Mucosa of descending colon (tissue), 3 donors: ENCODE data around the gene AP2A1. TPM values are rescaled to one million over a fixed set of nuclear protein-coding genes. Genes with fewer than 3 reads are reported as not detected.
"Not testable (repeated sequence)": the region's sequence is repeated elsewhere in the genome, so short reads cannot be mapped to it uniquely, and the experiment has no call there.

Experiments used
- ATAC-seq: fragments of 200-7000 bp; cut with Tn5 transposase; one replicate; pipeline ENCODE4 v1.9.1; 2020; ENCODE audit warnings: mild to moderate bottlenecking, moderate library complexity
- DNase-seq, 3 donors: peaks; one replicate each; pipeline ENCODE4 v3.0.0-alpha.2; 2020
- H3K36me3 ChIP-seq: fragments of 200-600 bp; one replicate; pipeline ENCODE4 v1.8.0; 2021; ENCODE audit warnings: low read depth, mild to moderate bottlenecking
- H3K4me1 ChIP-seq: fragments of 200-600 bp; one replicate; pipeline ENCODE4 v1.8.0; 2021; ENCODE audit warnings: low read depth, mild to moderate bottlenecking
- H3K4me3 ChIP-seq: fragments of 200-600 bp; one replicate; pipeline ENCODE4 v1.8.0; 2021; ENCODE audit warnings: mild to moderate bottlenecking
- H3K9me3 ChIP-seq: fragments of 200-600 bp; one replicate; pipeline ENCODE4 v1.8.0; 2021; ENCODE audit warnings: mild to moderate bottlenecking
- intact Hi-C, 2 donors: fragments of 100-400 bp; cut with DNase I in 1 of 2; cut with micrococcal nuclease in 1 of 2; formaldehyde crosslinking; loops; one replicate each; pipeline versions ENCODE4 v1.11.0 to v1.11.1; 2022; cut with DNase I, micrococcal nuclease
- total RNA-seq, 3 donors: library from RNA; stranded (reverse); fragmentation: NEBNext Ultra II Directional in 2 of 3; extraction: Animal tissue kit (Norgen Biotek cat#: 25700) in 2 of 3; gene quantifications; one replicate each; pipeline versions ENCODE4 v1.2.1 to v1.2.4, GENCODE V29; 2021 to 2023
- TF ChIP-seq, protein P1 (sequence below): fragments of 200-600 bp; IDR thresholded peaks from one replicate; pipeline ENCODE4 v1.8.0; 2022; ENCODE audit warnings: antibody characterized with exemption, mild to moderate bottlenecking
- donor health status: DM: no; HTN: no; CAD: no; lungs with moderate emphysema.
- donor health status: DM: no; HTN: no; CAD: no.
- donor health status: DM: no; HTN: yes; CAD: no.

AP2A1 gene
- total RNA-seq, 3 donors from 2014 or later = 73.6 to 84.8 (median 82.5) TPM

DNA sequence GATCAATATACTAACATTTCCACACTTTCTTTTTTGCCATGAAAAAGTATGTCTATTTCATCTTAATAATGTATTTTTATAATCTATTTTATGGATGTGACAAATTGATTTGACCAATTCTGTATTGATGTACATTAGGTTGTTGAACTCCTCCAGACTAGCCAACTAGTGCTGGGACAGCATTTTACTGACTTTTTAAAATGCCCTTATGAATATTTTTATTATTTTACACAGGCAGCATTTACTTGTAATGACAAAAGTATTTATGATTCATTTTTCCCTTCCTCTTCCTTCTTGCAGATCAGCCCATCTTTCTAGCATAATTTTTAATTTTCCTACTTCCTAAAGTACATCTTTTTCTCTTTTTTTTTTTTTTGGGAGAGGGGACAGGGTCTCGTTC is 47.2 kb downstream of the AP2A1 start:
- peaks cover 6% of the 10 kb centered on the region for H3K36me3 ChIP-seq
- no peak for ATAC-seq
- DNase-seq = no peak
- peaks cover 25% of the 10 kb centered on the region for H3K4me1 ChIP-seq
- intact Hi-C loops = no loop called here
- H3K9me3 ChIP-seq = no peaks in the 10 kb centered on the region
- H3K4me3 ChIP-seq = no peak overlapping the region
- TF ChIP-seq, protein P1, sequence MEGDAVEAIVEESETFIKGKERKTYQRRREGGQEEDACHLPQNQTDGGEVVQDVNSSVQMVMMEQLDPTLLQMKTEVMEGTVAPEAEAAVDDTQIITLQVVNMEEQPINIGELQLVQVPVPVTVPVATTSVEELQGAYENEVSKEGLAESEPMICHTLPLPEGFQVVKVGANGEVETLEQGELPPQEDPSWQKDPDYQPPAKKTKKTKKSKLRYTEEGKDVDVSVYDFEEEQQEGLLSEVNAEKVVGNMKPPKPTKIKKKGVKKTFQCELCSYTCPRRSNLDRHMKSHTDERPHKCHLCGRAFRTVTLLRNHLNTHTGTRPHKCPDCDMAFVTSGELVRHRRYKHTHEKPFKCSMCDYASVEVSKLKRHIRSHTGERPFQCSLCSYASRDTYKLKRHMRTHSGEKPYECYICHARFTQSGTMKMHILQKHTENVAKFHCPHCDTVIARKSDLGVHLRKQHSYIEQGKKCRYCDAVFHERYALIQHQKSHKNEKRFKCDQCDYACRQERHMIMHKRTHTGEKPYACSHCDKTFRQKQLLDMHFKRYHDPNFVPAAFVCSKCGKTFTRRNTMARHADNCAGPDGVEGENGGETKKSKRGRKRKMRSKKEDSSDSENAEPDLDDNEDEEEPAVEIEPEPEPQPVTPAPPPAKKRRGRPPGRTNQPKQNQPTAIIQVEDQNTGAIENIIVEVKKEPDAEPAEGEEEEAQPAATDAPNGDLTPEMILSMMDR = no peak

DNA sequence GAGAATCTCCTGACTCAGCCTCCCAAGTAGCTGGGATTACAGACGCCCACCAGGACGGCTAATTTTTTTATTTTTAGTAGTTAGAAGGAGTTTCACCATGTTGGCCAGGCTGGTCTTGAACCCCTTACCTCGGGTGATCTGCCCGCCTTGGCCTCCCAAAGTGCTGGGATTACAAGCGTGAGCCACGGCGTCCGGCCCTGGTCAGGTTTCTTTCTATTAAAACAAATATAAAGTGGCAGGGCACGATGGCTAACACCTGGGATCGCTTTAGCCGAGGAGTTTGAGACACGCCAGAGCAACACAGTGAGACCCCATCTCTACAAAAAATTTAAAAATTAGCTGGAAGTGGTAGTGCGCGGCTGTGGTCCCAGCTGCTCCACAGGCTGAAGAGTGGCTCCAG is 49.8 kb downstream of the AP2A1 start:
- no peak overlapping the region for H3K4me3 ChIP-seq
- H3K9me3 ChIP-seq = no peaks in the 10 kb centered on the region
- intact Hi-C loops = no loop called here
- peak in 1 of 3 donors; percentile 33 for DNase-seq
- TF ChIP-seq, protein P1 = no peak
- H3K36me3 ChIP-seq = peaks cover 6% of the 10 kb centered on the region
- peaks cover 18% of the 10 kb centered on the region for H3K4me1 ChIP-seq
- ATAC-seq = no peak

DNA sequence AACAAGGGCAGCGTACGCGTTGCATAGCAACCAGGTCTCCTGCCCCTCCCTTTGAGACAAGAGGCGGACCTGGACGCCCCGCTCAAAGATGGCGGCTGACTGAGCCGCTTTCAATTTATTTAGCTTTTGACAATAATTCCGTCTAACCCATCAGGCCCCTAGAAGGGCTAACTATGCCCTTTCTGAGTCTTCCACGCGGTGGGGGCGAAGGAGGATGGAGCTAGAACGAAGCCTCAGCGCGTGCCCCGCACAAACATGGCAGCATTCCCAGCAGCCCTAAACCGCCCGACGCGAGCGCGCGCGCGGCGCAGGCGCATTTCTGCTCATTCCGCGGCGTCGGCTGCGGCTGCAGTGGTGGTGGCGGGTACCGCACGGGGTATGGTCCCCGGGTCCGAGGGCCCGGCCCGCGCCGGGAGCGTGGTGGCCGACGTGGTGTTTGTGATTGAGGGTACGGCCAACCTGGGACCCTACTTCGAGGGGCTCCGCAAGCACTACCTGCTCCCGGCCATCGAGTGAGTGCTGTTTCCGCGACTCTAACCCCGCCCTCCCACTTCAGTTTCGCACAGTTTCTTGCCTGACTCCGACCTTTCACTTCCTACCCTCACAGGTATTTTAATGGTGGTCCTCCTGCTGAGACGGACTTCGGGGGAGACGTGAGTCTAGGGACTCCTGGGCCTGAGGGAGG is 51.3 kb downstream of the AP2A1 start, which contains the start of gene MED25:
Gene MED25 (plus strand): TSS at position 326 of the 685 bp plus-strand sequence. CDS start 53 bp downstream, at position 379.
- ATAC-seq (peak; percentile 82), DNase-seq (peak; percentile 88 to 91 (median 90))
- intact Hi-C loops = no loop called here
- Histone ChIP-seq H3K36me3 (peaks cover 6% of the 10 kb centered on the region), H3K4me3 (peak within 1 kb of the TSS; percentile 35), H3K4me1 (peaks cover 13% of the 10 kb centered on the region), H3K9me3 (no peaks in the 10 kb centered on the region)
- TF ChIP-seq, protein P1 = peak; percentile 21

DNA sequence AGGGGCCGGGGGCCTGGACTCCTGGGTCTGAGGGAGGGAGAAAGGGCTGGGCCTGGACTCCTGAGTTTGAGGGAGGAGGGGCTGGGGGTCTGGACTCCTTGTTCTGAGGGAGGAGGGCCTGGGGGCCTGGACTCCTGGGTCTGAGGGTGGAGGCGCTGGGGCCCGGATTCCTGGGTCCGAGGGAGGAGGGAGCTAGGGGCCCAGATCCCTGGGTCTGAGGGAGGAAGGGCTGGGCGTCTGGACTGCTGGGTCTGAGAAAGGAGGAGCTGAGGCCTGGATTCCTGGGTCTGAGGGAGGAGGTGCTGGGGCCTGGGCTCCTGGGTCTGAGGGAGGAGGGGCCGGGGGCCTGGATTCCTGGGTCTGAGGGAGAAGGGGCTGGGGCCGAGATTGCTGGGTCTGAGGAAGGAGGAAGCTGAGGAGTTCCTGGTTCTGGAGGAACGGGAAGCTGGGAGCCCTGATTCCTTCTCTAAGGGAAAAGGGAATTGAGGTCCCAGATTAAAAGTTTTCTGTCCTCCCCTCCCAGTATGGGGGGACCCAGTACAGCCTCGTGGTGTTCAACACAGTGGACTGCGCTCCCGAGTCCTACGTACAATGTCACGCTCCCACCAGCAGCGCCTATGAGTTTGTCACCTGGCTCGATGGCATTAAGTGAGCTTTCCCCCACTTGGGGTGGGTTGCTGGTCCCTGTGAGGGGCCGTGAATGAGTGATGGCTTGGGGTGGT is 52.0 kb downstream of the AP2A1 start:
- H3K36me3 ChIP-seq = no peaks in the 10 kb centered on the region
- DNase-seq = peak in 1 of 3 donors; percentile 69

DNA sequence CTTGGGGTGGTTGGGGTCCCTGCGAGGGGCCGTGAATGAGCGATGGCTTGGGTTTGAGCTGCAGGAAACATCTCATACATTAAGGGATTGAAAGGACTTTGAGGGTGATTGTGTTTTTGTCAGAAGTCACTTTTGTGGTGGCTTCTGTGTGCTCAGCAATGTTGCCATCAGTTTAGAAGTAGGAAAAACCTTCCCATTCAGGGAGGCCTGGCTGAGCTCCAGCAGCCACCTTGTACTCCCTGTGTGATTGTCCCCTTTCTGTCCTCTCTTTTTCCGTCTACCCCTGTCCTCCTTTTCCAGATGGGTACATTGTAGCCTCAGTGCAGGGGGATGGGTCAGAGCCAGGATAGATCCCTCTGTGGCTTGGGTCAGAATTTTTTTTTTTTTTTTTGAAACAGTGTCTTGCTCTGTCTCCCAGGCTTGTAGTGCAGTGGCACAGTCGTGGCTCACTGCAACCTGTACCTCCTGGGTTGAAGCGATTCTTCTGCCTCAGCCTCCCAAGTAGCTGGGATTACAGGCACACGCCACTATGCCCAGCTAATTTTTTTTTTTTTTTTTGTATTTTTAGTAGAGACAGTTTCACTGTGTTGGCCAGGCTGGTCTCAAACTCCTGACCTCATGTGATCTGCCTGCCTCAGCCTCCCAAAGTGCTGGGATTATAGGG is 52.8 kb downstream of the AP2A1 start:
- ATAC-seq, DNase-seq, H3K4me3 ChIP-seq, H3K9me3 ChIP-seq, intact Hi-C loops, H3K36me3 ChIP-seq: not testable (repeated sequence)
- H3K4me1 ChIP-seq = peaks cover 13% of the 10 kb centered on the region

More for the DNA sequence above, 52.0 kb downstream of the AP2A1 start:
- Histone ChIP-seq H3K4me1 (peaks cover 13% of the 10 kb centered on the region), H3K9me3 (no peaks in the 10 kb centered on the region), H3K4me3 (peak overlapping the region; percentile 35)
- peak; percentile 3 for ATAC-seq
- intact Hi-C loops = no loop called here
- TF ChIP-seq, protein P1 = no peak
